ENCODE measurements around the gene KSR1.
"Not testable (repeated sequence)": the region's sequence is repeated elsewhere in the genome, so short reads cannot be mapped to it uniquely, and the experiment has no call there.

The KSR1 gene

DNA sequence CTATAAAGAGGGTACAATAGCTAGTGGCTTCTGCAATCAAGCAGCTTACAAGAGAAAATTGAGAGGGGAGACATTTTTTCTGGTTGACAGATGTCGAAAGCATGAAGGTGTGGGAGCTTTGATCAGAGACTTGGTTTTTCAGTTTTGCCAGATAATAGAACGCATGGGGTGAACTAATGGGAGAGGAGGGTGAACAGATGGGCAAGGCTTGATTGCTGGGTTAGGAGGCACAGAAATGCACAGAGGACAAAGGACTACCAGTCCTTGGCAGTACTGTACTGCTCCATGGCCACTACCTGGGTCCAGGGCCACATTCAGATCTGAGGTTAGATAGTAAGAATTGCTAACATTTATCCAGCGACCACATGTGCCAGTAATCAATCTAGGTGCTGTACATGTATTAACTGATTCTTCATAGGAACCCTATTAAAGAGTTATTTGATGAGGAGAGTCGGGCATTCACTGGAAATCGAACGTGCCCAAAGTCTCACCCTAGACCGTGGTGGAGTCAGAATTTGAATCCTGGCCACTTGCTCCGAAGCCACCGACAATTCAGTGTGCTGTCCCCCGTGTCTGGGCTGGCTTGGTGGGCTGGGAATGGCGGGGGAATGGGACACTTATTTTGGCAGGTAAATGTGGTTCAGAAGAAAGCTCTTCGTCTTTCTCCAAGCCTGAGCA, 873 bp upstream of the KSR1 start:
- no peak for DNase-seq

DNA sequence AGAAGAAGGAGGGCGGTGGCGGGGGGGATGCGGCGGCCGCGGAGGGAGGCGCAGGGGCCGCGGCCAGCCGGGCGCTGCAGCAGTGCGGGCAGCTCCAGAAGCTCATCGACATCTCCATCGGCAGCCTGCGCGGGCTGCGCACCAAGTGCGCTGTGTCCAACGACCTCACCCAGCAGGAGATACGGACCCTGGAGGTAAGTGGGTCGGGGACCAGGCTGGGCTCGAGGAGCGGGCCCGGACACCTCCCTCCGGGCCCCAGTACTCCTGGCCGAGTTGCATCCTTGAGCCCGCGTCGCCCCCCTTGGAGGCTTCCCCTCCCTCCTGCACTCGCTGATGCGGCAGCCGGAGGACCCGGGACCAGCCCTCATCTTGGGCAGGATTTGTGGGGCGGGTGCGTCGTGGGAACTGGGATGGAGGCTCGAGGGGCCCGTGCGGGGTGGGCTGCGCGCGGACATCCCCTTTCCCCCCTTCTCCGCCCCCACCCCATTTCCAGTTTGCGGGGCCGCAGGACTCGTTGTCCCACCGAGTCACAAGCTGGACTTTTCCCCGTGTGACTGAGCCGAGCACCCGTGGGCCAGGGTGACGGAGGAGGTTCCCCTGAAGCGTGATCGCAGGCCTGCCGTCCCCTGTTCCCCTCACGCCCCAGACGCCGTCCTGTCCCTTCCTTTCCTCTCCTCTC, 572 bp downstream of the KSR1 start:
- DNase-seq = no peak

DNA sequence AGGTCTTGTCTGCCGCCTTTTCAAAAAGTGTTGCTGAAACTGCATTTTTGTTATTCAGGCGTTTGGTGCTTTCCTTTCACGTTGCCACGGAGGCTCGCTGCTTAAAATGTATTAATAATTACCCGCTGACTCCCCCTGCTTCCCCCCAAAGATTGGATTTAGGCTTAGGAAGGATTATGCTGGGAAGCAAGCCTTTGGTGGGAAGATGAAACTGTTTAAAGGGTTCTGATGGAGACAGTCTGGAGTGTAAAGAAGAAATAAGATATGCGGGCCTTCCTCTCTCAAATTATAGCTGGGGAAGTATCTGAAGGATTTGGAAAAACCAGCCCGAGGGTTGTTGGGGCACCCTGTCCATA, 1.1 kb downstream of the KSR1 start:
- DNase-seq = no peak

DNA sequence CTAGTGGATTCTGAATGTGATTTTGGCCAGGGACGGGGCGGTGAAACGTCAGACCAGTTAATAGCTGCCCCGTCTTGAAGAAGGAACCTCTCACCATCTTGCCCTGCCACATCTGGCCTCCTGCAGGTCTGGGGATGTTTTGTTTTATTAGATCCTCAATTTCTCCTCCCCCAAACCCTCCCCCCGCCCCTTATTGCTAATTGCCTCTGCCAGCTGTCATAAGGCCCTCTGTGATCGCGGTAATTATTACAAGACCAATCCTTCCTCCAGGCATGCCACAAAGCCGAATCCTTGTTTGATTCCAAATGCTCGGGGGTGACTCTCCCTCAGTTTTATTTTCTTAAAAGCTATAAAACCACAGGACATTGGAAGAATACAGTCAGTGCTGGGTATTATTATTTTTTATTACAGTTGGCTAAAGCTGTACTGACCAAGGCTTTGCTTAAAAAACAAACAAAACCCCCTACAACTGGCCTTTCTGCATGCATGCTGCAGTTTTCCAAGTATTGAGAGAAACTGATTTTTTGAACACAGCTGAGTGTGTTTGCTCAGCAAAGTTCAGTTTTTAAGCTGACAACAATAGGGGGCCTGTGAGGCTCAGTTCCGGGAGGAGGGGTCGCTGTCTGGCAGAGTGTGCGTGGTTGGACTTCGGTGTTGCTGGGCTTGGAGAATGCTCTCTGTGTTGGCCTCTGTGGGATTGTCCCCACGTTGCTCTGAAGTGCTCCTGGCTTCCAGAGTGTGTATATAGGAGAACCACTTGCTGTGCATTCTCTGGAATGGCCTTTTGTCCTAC, 1.7 kb downstream of the KSR1 start:
- no peak for DNase-seq

DNA sequence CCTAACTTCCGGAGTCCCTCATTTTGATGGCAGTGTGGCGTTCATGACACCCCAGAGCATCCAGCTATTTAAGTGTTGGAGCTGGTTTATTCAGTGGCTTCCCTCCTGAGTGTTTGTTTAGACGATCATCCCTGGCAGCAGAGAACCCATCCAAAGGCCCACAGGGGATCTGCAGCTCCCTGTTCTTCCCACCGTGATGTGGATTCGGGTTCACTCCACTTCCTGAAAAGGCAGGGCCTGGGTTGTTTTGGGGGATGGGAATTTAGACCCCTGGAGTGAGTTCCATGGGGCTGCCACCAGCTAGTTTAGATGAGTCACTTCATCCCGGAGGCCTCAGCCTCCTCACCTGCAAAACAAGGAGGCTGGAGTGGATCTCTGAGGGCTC, 2.3 kb downstream of the KSR1 start:
- DNase-seq = no peak

DNA sequence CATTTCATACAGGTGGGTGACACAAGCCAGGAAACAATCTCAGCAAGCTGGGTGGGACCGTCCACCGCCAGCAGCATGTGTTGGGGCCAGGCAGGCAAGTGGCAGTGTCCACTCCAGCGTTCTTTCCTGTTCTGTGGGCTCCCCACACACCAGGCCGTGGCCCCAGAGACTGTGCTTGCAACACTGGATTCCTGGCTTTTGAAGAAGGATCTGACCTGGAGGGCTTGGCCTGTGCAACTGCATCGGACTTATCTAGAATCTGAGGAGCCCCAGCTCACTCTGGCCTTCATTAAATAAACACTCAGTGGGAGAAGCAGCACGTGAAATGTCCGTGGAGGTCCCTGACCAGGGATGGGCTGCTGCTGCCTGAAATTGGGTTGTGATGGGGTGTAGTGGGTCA, 3.2 kb downstream of the KSR1 start:
- no peak for DNase-seq

DNA sequence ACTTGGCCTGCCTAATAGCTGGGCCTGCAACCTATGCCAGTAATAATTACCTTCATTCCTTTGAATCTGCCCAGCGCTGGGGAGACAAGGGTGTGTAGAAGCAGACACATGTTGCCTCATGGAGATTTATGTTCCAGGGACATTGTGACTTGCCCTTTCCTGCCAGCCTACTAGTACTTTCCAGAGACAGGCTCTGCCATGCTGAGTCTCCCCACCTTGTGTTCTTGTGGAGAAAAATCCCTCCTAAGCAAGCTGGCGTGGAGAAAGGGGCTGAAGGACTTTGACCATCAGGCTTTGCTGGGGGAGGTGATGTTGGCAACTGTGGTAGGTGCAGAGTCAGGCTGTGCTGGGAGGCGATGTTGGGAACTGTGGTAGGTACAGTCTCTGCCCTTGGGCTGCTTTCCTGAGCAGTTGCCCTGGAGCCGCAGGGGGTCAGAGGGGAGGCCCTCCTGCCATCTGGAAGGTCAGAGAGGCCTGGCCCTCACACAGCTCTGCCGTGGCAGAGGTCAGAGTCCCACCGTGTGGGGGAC, 4.0 kb downstream of the KSR1 start:
- no peak for DNase-seq

DNA sequence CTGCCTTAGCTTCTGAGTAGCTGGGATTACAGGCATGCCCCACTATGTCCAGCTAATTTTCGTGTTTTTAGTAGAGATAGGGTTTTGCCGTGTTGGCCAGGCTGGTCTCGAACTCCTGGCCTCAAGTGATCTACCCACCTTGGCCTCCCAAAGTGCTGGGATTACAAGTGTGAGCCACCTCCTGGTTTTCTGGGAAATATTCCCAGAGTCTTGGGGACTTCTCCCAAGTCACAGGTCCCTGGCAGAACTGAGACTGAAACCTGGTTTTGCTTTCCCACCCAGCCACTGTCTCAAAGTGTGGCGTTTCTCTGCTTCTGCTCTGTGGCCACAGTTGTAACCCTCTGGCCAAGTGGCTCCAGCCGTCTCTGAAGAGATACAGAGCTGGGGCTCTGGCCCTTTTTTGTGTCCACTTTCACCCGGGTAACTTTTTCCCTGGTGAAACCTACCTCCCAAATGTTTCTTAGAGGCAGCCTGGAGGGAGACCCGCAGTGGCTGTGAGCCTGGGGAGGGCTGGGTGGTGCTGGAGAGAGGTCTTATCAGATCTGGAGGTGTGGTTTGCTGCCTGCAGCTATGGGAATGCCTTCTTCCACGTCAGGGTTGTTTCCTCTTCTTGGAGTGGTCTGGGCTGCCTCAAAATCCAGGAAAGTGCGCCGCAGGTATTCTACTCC, 5.1 kb downstream of the KSR1 start:
- DNase-seq = no peak

DNA sequence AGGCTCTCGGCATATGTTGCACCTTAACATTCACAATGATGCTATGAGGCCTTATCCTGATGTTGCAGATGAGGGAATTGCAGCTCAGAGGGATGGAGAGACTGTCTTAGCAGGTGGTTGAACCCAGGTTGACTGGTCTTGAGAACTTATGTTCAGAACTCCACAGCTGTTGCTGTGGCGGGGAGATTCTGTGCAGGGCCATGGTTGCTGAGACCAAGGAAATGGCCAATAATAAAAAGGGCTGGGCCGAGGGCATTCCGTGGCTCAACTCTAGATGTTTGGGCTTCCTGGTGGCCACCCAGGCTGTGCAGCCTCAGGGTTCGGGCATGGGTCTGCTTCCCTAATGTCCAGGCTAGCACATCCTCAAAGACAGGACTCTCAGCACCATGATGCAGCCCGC, 5.9 kb downstream of the KSR1 start:
- DNase-seq = no peak

DNA sequence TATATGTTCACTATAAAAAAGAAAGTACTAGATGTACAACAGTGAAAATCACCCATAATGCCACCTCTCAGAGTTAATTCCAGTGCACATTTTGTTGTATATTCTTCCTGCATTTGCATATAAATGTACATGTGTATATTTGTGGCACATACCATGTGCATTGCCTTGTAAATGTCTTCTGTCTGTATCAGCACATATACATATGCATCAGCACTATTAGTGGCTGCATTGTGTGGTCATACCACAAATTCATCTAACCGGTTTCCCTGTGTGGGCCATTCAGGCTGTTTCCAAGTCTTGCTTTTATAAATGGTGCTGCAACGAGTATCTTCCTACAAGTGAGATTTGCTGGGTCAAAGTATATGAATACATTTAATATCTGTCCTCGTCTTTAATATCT, 6.5 kb downstream of the KSR1 start:
- no peak for DNase-seq

DNA sequence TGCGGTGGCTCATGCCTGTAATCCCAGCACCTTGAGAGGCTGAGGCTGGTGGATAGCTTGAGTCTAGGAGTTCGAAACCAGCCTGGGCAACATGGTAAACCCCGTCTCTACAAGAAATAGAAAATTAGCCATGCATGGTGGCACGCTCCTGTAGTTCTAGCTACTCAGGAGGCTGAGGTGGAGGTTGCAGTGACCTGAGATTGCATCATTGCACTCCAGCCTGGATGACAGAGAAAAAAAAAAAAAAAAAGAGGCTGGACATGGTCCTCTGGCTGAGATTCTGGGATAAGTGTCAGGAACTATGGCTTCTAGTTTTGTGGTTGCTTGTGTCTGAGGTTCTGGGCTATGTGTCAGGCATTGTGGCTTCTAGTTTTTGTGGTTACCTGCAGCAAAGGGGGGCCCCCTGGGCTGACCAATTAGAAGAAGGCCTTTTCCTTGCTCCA, 7.0 kb downstream of the KSR1 start:
- no peak for DNase-seq

DNA sequence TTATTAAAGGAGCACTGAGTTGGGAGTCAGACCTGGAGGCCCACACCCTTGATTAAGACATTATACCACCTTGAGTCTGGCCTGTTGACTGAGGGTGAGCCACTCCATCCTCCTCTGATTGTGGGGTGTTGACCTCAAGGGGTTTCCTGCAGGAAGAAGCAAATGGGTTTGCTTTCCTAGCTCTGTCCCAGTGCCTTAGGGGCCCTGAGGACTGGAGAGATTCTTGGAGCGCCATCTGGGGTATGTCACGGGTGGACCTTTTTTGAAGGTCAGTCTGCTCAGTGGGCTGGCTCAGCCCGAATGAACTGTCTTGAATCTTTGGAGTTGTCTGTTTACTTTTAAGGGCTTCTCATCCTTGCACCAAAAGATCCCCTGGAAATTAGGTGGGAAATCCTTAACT, 7.8 kb downstream of the KSR1 start:
- DNase-seq = not testable (repeated sequence)

DNA sequence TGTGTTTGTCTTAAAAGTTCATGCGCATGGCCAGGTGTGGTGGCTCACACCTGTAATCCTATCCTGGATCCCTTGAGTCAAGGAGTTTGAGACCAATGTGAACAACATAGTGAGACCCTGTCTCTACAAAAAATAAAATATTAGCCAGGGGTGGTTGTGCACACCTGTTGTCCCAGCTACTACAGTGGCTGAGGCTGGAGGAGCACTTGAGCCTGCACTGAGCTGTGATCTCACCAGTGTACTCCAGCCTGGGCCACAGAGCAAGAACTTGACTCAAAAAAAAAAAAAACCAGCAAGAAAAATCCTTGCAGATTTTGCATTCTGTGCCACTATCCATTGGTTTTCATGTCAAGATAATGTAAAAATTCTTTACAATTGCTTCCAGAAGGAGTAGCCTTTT, 8.2 kb downstream of the KSR1 start:
- no peak for DNase-seq

DNA sequence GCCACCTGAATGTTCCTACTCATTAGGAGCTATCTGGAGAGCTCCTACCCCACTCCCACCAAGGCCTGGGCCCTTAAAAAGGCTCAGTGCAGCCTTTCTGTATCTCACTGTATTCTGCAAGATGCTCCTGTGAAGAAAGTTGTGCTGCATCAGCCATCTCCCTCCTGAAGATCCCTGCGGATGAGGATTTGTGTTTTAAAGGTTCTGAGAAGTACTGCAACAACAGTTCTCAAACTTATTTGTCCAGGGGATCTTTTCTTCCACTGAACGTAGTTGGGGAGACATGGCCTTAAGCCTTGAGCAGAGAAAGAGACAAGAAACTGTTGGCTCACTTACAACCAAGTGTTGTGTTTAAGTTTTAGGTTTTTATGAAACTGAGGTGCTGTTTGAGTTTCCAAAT, 9.6 kb downstream of the KSR1 start:
- DNase-seq = not testable (repeated sequence)

DNA sequence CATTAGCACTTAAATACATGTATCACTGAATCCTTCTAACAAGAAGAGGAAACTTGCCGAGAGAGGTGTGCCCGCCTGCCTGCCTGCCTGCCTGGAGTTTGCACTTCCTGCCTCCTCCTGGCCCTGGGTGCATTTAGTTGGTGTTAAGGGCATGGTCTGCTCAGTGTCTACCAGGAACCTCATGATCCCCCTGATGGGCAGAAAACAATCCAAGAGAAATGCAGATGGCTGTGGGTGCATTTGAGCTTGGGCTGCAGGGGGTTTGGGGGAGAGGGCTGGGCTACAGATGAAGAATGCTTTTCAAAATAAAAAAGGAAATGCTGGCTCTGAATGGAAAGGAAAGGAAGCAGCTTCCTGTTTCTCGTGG, 10.1 kb downstream of the KSR1 start:
- no peak for DNase-seq

DNA sequence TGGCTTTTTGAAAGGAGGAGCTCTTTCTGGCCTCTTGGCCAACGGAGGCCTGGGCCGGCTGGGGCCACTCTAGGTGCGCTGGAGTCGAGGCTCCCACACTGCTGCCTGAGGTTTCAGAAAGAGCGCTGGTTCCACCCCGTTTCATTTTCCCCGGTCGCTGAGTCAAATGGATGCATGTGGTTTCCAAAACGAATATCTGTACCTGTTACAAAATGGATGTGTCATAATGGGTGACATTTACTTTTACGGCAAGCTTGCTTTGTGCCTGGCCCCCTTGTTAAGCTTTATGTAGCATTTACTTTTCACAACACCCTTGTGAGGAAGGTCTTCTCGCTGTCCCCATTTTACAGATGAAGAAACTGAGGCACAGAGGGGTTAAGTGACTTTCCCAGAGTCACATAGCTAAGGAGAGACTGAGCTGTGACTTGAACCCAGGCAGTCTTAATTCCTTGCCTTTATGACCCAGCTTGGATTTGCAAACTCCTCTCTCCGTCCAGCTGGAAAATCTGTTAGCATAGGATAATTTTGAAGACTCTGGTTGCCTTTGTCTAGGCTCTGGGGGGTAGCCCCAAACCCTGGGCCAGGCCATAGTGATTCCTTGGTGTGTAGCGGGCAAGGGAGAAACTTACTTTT, 10.6 kb downstream of the KSR1 start:
- DNase-seq = peak; percentile 58 to 69

DNA sequence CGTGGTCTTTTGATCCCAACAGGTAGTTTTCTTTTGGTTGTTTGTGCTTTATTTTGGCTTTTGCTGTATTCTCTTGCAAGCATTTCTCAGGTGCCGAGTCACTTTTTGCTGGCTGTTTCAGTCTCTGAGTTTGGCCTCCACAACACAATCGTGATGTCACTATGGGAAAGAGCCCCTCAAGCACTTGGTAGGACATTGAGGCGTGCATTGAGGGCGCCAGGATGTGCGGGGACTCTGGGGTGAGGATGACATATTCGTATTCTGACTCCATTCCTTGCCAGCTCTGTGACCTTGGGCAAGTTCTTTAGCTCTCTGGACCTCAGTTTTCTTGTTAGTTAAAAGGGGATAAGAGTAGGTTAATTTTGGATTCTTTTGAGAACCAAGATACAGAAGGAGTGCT, 13.0 kb downstream of the KSR1 start:
- no peak for DNase-seq

DNA sequence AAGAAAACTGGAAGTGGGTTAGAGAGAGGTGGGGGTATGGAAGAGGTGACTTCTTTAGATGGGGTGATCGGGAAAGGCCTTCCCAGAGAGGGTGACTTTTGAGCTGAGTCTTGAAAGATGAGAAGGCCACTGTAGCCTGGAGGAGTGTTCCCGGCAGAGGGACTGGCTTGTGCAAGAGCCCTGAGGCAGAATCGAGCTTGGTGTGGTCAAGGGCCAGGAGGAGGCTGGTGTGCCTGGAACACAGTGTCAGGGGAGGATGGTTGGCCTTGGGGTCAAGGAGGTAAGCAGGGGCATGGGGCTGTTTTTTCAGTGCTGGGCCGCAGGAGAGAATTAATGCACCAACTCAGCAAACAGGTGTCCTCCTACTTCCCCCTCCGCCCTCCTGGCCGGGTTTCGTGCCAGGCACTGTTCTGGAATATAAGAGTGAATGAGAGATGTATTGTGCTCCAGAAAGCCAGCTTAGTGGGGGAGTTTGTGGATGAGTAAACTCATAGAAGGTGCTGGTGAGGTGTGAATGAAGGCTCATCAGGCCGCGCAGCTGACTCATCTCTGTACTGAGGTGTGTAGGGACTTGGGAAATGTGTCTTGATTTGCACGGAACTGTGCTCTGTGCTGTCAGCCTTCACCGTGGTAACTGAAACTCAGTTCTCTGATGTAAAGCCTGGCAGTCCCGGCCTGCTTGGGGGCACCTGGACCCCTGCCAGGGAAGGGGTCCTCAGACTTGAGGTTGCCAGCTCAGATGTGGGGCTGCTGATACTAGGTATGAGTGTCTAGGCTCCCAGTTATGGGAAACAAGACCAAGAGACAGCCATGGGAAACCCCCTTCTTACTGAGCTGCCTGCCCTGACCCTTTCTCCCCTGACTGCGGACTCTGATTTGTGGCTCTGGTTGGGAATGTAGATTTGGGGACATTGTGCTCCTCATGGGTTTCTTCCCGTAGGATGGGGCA, 15.3 kb downstream of the KSR1 start:
- peak; percentile 69 to 84 for DNase-seq

DNA sequence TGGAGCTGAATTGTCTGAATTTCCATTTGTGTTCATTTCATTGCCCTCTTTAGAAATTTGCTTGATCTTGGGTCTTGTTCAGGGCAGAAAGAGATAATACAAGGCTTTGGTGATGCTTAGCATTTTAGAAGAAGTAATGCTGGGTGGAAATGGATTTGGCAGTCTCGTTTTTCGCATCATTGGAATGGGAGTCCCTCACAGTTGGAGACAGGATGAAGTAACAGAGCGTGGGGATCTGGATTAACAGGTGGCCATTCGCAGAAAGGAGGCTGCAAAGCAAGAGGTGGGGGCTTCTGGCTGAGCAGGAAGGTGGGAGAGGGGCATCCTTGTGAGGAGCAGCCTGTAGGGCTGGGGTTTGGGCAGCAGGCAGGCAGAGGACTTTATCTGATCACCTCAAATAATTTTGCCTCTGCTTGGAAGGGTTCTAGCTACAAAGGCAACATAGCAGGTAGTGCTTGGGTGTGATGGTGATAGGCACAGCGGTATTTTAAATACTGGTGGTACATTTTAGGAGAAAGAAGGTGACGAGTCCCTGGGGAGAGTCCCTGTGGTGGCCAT, 17.0 kb downstream of the KSR1 start:
- DNase-seq = no peak

DNA sequence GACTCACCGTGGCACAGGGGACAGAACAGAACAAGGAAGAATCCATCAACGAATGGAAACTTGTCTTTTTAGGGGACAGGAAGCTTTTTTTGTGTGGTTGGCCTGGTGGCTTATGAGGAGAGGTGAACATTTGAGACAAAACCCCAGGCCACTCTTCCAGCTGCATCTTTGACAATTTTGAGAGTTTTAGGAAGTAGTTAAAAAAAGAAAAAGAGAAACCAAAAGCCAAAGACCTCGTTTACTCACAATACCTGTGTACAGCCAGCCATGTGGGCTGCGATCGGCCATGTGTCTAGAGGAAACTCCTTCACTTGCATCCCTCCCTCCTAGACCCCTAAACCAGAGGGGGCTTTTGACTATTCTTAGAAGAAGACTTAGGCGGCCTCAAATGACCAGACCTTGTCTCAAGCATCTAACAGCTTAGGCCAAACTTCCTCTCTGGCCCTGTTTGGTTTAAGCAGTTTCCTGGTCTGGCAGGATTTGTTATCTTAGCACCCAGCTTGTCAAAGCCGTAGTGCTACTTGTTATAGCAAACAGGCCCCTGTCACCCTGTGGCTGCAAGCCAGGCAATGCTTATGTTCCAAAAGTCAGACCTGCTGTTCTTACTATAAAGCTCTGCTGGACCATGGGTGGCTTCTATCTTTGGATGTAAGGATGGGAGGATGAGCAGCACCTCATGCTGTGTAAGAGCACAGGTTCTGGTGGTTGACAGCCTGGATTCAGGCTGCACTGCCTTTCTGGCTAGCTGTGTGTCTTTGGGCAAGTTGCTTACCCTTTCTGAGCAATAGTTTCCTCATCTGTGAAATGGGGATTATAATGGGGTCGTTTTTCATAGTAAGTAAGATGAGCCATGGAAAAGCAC, 17.7 kb downstream of the KSR1 start:
- peak; percentile 62 to 87 for DNase-seq

Data from stimulated activated CD4-positive, alpha-beta T cell treated with anti-CD3 and anti-CD28 coated beads, Interleukin-4, amount 100 ng/mL, for 4 hours (primary cell).